SK-N-SH (cell line): ENCODE data around the gene MAN1A1. TPM values are rescaled to one million over a fixed set of nuclear protein-coding genes. Genes with fewer than 3 reads are reported as not detected.

Experiments
- CTCF ChIA-PET: fragments of 300-600, 350-600 bp; formaldehyde crosslinking; extraction: SDS; loops from one replicate; lab custom pipeline; 2021; lab: Yijun Ruan, JAX
- POLR2A ChIA-PET: fragments of 350-600 bp; sonication (Branson Sonifier 250); formaldehyde crosslinking; extraction: SDS; loops from one replicate; lab custom pipeline; 2020; ENCODE audit warnings: antibody characterized with exemption, inconsistent platforms; lab: Yijun Ruan, JAX
- DNase-seq: peaks from one replicate; pipeline ENCODE4 v3.0.0; 2012
- H2AFZ ChIP-seq: fragments of 200-600 bp; sonication (generic); 2 replicates; pipeline ENCODE4 v1.8.1; 2016; ENCODE audit warnings: antibody characterized with exemption, mild to moderate bottlenecking, low read depth
- H3F3A ChIP-seq: fragments of 200-600 bp; sonication (generic); replicated peaks from 2 replicates; pipeline ENCODE3; 2016; ENCODE audit warnings: antibody characterized with exemption, mild to moderate bottlenecking; ENCODE audit not compliant: insufficient read depth
- H3K27ac ChIP-seq, 2 experiments: fragments of 200-500 bp in 1 of 2; fragments of 200-600 bp in 1 of 2; sonication (Bioruptor generic) in 1 of 2; sonication (generic), shearing (Covaris generic) in 1 of 2; 2 replicates each; pipeline versions ENCODE4 v1.5.1 to v1.6.1; 2014 to 2016; ENCODE audit warnings: low read depth in 2 of 2, inconsistent platforms in 1 of 2, low read length in 1 of 2, mild to moderate bottlenecking in 1 of 2, mixed read lengths in 1 of 2
- H3K27me3 ChIP-seq: fragments of 200-600 bp; sonication (generic), shearing (Covaris generic); 2 replicates; pipeline ENCODE4 v1.6.1; 2016; ENCODE audit warnings: mixed run types; ENCODE audit not compliant: insufficient read depth
- H3K36me3 ChIP-seq, 2 experiments: fragments of 200-500 bp in 1 of 2; fragments of 200-600 bp in 1 of 2; sonication (Bioruptor generic) in 1 of 2; sonication (generic) in 1 of 2; replicated peaks in 1 of 2; 2 replicates each; pipeline versions ENCODE3 to v1.5.1; 2014 to 2016; ENCODE audit warnings: low read length in 1 of 2, mild to moderate bottlenecking in 1 of 2; ENCODE audit not compliant: insufficient read depth in 2 of 2, control insufficient read depth in 1 of 2
- H3K4me1 ChIP-seq, 2 experiments: fragments of 200-500 bp in 1 of 2; fragments of 200-600 bp in 1 of 2; sonication (Bioruptor generic) in 1 of 2; sonication (generic), shearing (Covaris generic) in 1 of 2; 2 replicates each; pipeline versions ENCODE4 v1.5.1 to v1.6.1; 2014 to 2016; ENCODE audit warnings: low read depth in 1 of 2, low read length in 1 of 2, mixed run types in 1 of 2; ENCODE audit not compliant: insufficient read depth in 2 of 2, control insufficient read depth in 1 of 2
- H3K4me2 ChIP-seq: fragments of 200-600 bp; sonication (generic), shearing (Covaris generic); 2 replicates; pipeline ENCODE4 v1.6.1; 2017; ENCODE audit warnings: mixed run types
- H3K4me3 ChIP-seq, 2 experiments: fragments of 200-500 bp in 1 of 2; fragments of 200-600 bp in 1 of 2; sonication (Bioruptor generic) in 1 of 2; sonication (generic), shearing (Covaris generic) in 1 of 2; 2 replicates each; pipeline versions ENCODE4 v1.5.1 to v1.8.1; 2014 to 2016; ENCODE audit warnings: low read depth in 2 of 2, inconsistent platforms in 1 of 2, low read length in 1 of 2, mild to moderate bottlenecking in 1 of 2, mixed read lengths in 1 of 2, moderate library complexity in 1 of 2
- H3K79me2 ChIP-seq: fragments of 200-600 bp; sonication (generic); 2 replicates; pipeline ENCODE4 v1.8.1; 2017; ENCODE audit warnings: mild to moderate bottlenecking; ENCODE audit not compliant: insufficient read depth
- H3K9ac ChIP-seq: fragments of 200-600 bp; sonication (generic); 2 replicates; pipeline ENCODE4 v1.6.1; 2017; ENCODE audit warnings: mixed run types
- H3K9me2 ChIP-seq: fragments of 200-600 bp; sonication (generic); 2 replicates; pipeline ENCODE4 v1.6.1; 2017; ENCODE audit warnings: mixed run types
- H3K9me3 ChIP-seq: fragments of 200-600 bp; sonication (generic); 2 replicates; pipeline ENCODE4 v1.6.1; 2017; ENCODE audit warnings: mixed run types, mild to moderate bottlenecking, moderate library complexity
- H4K20me1 ChIP-seq: fragments of 200-600 bp; sonication (generic); 2 replicates; pipeline ENCODE4 v1.6.1; 2017; ENCODE audit warnings: mild to moderate bottlenecking, mixed run types; ENCODE audit not compliant: insufficient read depth
- CHD2 ChIP-seq: fragments of 150-350 bp; IDR thresholded peaks from 2 replicates; pipeline ENCODE4 v1.6.1; 2018; ENCODE audit warnings: low read length; ENCODE audit not compliant: partially characterized antibody
- ELF1 ChIP-seq: IDR thresholded peaks from 2 replicates; pipeline ENCODE4 v1.4.0; 2012
- EP300 ChIP-seq, 2 experiments: IDR thresholded peaks; 2 replicates each; pipeline versions ENCODE4 v1.4.0 to v1.6.1; 2012; ENCODE audit warnings: borderline replicate concordance in 1 of 2, low read depth in 1 of 2, low read length in 1 of 2
- FOSL2 ChIP-seq: IDR thresholded peaks from 2 replicates; pipeline ENCODE4 v1.4.0; 2012; ENCODE audit warnings: low read depth, mild to moderate bottlenecking, moderate library complexity, borderline replicate concordance
- GABPA ChIP-seq: IDR thresholded peaks from 2 replicates; pipeline ENCODE4 v1.4.0; 2012; ENCODE audit warnings: low read depth, mild to moderate bottlenecking
- MEF2A ChIP-seq: IDR thresholded peaks from 2 replicates; pipeline ENCODE4 v1.4.0; 2012; ENCODE audit warnings: low read depth, borderline replicate concordance
- POLR2AphosphoS5 ChIP-seq: IDR thresholded peaks from 2 replicates; pipeline ENCODE4 v1.6.1; 2012; ENCODE audit warnings: low read depth, low read length
- RCOR1 ChIP-seq: fragments of 150-350 bp; IDR thresholded peaks from 2 replicates; pipeline ENCODE4 v1.6.1; 2017; ENCODE audit warnings: antibody characterized with exemption, low read length
- RXRA ChIP-seq: IDR thresholded peaks from 2 replicates; pipeline ENCODE4 v1.4.0; 2012; ENCODE audit warnings: low read depth, mild to moderate bottlenecking, borderline replicate concordance
- WGBS: methylation state at CpG from one replicate; pipeline ENCODE4 v1.1.6; 2017; ENCODE audit warnings: low lambda C conversion rate; 5-methylcytosine and 5-hydroxymethylcytosine counted together
- polyA plus RNA-seq, 3 experiments: library from polyadenylated mRNA; depleted of rRNA; stranded (reverse); fragments of >200 nt; gene quantifications; 2 replicates each; pipeline ENCODE4 v1.2.3, GENCODE V29; 2012
- TF ChIP-seq, protein P1 (sequence below): IDR thresholded peaks from 2 replicates; pipeline ENCODE4 v1.4.0; 2012; ENCODE audit warnings: low read depth, borderline replicate concordance
- TF ChIP-seq, protein P2 (sequence below): fragments of 200-600 bp; sonication (generic); IDR thresholded peaks from 2 replicates; pipeline ENCODE4 v1.6.1; 2017; ENCODE audit warnings: antibody characterized with exemption, mild to moderate bottlenecking, moderate library complexity
- TF ChIP-seq, protein P3 (sequence below): IDR thresholded peaks from 2 replicates; pipeline ENCODE4 v1.6.1; 2012; ENCODE audit warnings: mild to moderate bottlenecking, low read depth, low read length, moderate library complexity
- TF ChIP-seq, protein P4 (sequence below): fragments of 150-350 bp; IDR thresholded peaks from 2 replicates; pipeline ENCODE4 v1.6.1; 2016; ENCODE audit warnings: mild to moderate bottlenecking, low read depth, low read length

The MAN1A1 gene
- polyA plus RNA-seq, 1 of the 3 experiments (the other 2 are of a cell fraction): 28.0 TPM

DNA sequence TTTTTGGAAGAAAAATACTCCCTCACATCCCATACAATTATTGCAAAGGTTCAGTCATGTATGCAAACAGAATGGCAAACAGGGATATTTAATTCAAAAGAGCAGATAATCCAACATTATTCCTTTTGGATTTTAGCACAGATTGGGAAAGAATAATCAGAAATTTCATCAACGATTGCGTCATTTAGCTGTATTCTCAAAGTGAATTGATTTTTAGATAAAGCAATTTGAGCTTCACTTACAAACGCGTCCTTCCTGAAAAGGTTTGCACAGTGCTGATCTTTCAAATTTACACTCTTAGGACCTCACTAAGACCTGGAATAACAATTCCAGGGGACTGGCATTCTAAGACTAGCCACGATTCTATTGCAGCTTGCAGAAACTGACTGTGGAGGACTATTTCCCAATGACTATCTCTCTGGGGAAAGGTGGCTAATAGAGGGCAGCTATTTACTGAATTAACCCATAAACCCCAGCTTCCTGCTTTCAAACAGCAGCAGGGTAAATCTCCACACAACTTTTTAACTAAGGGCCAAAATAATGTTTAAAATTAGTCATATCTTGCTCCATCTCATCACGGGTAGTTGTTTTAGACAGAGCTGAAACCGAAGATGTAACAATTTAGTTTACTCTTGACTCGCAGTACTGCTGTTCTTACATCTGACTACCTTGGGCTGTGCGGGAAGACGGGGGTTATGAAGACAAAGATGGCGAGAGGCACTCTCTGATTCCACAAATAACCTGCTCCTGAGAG lies 139.9 kb downstream of the MAN1A1 start:
- H3F3A ChIP-seq: peaks cover 4% of the 10 kb centered on the region
- TF ChIP-seq ELF1 (no peak), POLR2AphosphoS5 (no peak), GABPA (no peak), RCOR1 (no peak), MEF2A (no peak), EP300 (IDR thresholded peaks at IDR 0.05; ENCODE audit: borderline replicate concordance in 1 of 2, low read depth in 1 of 2, low read length in 1 of 2) (no peak), RXRA (no peak), CHD2 (no peak), FOSL2 (no peak)
- TF ChIP-seq, protein P1, sequence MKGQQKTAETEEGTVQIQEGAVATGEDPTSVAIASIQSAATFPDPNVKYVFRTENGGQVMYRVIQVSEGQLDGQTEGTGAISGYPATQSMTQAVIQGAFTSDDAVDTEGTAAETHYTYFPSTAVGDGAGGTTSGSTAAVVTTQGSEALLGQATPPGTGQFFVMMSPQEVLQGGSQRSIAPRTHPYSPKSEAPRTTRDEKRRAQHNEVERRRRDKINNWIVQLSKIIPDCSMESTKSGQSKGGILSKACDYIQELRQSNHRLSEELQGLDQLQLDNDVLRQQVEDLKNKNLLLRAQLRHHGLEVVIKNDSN: no peak
- TF ChIP-seq, protein P2, sequence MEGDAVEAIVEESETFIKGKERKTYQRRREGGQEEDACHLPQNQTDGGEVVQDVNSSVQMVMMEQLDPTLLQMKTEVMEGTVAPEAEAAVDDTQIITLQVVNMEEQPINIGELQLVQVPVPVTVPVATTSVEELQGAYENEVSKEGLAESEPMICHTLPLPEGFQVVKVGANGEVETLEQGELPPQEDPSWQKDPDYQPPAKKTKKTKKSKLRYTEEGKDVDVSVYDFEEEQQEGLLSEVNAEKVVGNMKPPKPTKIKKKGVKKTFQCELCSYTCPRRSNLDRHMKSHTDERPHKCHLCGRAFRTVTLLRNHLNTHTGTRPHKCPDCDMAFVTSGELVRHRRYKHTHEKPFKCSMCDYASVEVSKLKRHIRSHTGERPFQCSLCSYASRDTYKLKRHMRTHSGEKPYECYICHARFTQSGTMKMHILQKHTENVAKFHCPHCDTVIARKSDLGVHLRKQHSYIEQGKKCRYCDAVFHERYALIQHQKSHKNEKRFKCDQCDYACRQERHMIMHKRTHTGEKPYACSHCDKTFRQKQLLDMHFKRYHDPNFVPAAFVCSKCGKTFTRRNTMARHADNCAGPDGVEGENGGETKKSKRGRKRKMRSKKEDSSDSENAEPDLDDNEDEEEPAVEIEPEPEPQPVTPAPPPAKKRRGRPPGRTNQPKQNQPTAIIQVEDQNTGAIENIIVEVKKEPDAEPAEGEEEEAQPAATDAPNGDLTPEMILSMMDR: no peak
- TF ChIP-seq, protein P3, sequence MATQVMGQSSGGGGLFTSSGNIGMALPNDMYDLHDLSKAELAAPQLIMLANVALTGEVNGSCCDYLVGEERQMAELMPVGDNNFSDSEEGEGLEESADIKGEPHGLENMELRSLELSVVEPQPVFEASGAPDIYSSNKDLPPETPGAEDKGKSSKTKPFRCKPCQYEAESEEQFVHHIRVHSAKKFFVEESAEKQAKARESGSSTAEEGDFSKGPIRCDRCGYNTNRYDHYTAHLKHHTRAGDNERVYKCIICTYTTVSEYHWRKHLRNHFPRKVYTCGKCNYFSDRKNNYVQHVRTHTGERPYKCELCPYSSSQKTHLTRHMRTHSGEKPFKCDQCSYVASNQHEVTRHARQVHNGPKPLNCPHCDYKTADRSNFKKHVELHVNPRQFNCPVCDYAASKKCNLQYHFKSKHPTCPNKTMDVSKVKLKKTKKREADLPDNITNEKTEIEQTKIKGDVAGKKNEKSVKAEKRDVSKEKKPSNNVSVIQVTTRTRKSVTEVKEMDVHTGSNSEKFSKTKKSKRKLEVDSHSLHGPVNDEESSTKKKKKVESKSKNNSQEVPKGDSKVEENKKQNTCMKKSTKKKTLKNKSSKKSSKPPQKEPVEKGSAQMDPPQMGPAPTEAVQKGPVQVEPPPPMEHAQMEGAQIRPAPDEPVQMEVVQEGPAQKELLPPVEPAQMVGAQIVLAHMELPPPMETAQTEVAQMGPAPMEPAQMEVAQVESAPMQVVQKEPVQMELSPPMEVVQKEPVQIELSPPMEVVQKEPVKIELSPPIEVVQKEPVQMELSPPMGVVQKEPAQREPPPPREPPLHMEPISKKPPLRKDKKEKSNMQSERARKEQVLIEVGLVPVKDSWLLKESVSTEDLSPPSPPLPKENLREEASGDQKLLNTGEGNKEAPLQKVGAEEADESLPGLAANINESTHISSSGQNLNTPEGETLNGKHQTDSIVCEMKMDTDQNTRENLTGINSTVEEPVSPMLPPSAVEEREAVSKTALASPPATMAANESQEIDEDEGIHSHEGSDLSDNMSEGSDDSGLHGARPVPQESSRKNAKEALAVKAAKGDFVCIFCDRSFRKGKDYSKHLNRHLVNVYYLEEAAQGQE: no peak
- TF ChIP-seq, protein P4, sequence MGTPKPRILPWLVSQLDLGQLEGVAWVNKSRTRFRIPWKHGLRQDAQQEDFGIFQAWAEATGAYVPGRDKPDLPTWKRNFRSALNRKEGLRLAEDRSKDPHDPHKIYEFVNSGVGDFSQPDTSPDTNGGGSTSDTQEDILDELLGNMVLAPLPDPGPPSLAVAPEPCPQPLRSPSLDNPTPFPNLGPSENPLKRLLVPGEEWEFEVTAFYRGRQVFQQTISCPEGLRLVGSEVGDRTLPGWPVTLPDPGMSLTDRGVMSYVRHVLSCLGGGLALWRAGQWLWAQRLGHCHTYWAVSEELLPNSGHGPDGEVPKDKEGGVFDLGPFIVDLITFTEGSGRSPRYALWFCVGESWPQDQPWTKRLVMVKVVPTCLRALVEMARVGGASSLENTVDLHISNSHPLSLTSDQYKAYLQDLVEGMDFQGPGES: no peak
- TF ChIP-seq, all 33 proteins: peak for 0
- H3K9ac ChIP-seq: no peak overlapping the region
- H2AFZ ChIP-seq: no peak overlapping the region
- no peak overlapping the region for H3K4me2 ChIP-seq
- no peak overlapping the region; a peak in 1 of 4 replicates for H3K27ac ChIP-seq
- no peaks in the 10 kb centered on the region for H4K20me1 ChIP-seq
- H3K36me3 ChIP-seq: no peaks in the 10 kb centered on the region
- CTCF ChIA-PET: interaction anchor here (1.3 kb wide), 1 partner anchor 9 kb away, joined by 3 read pairs; no protein-coding TSS in a partner anchor
- no peak overlapping the region for H3K4me3 ChIP-seq
- DNase-seq: no peak
- H3K4me1 ChIP-seq: peaks cover 0 to 3% of the 10 kb centered on the region in 2 experiments; a peak in 3 of 4 replicates
- POLR2A ChIA-PET: no interaction called here
- H3K79me2 ChIP-seq: no peaks in the 10 kb centered on the region
- H3K9me2 ChIP-seq: no peaks in the 10 kb centered on the region
- no peaks in the 10 kb centered on the region for H3K27me3 ChIP-seq
- no peaks in the 10 kb centered on the region for H3K9me3 ChIP-seq
- 82% methylated on average over 11 of the region's 11 CpGs for WGBS
